Heart right ventricle (tissue), 16 donors: Measurements from ENCODE around the gene ARL2. TPM values are rescaled to one million over a fixed set of nuclear protein-coding genes. Genes with fewer than 3 reads are reported as not detected.

ENCODE experiments used
- ATAC-seq, 8 donors: fragments of 200-7000 bp; cut with Tn5 transposase; one replicate each; pipeline ENCODE4 v1.9.1; 2020; ENCODE audit warnings: mild to moderate bottlenecking in 8 of 8, moderate library complexity in 8 of 8, moderate number of reproducible peaks in 1 of 8
- DNase-seq, 2 donors: peaks; one replicate each; pipeline ENCODE4 v3.0.0-alpha.2; 2020
- H3K27ac ChIP-seq, 10 donors: fragments of 200-600 bp; sonication (generic) in 2 of 10; one replicate each; pipeline versions ENCODE4 v1.5.0 to v1.8.0; 2020 to 2022; ENCODE audit warnings: mild to moderate bottlenecking in 3 of 10
- H3K27me3 ChIP-seq, 7 donors: fragments of 200-600 bp; one replicate each; pipeline ENCODE4 v1.8.0; 2021 to 2022; ENCODE audit warnings: mild to moderate bottlenecking in 2 of 7
- H3K36me3 ChIP-seq, 9 donors: fragments of 200-600 bp; sonication (generic) in 1 of 9; one replicate each; pipeline versions ENCODE4 v1.5.0 to v1.8.0; 2020 to 2022; ENCODE audit warnings: mild to moderate bottlenecking in 2 of 9
- H3K4me1 ChIP-seq, 9 donors: fragments of 200-600 bp; sonication (generic) in 1 of 9; one replicate each; pipeline versions ENCODE4 v1.5.0 to v1.8.0; 2020 to 2022; ENCODE audit warnings: mild to moderate bottlenecking in 4 of 9
- H3K4me3 ChIP-seq, 10 donors: fragments of 200-600 bp; sonication (generic) in 2 of 10; one replicate each; pipeline versions ENCODE4 v1.5.0 to v1.8.0; 2020 to 2022; ENCODE audit warnings: mild to moderate bottlenecking in 7 of 10, moderate library complexity in 2 of 10
- H3K9me3 ChIP-seq, 11 donors: fragments of 200-600 bp in 10 of 11; sonication (generic) in 2 of 11; one replicate each; pipeline versions ENCODE4 v1.5.0 to v1.8.0; 2013 to 2022; ENCODE audit warnings: mild to moderate bottlenecking in 2 of 11, control low read depth in 1 of 11, moderate library complexity in 1 of 11
- WGBS, 2 donors: extraction: QIAGEN DNeasy Blood & Tissue Kit; methylation state at CpG; one replicate each; pipeline ENCODE4 v1.1.7; 2013; ENCODE audit warnings: inconsistent platforms in 1 of 2; 5-methylcytosine and 5-hydroxymethylcytosine counted together
- intact Hi-C, 10 donors: fragments of 100-400 bp; cut with DNase I; formaldehyde crosslinking; loops; one replicate each; pipeline versions ENCODE4 v1.11.1 to v1.14.2; 2022
- polyA plus RNA-seq, 2 donors: library from polyadenylated mRNA; stranded (reverse); fragments of 200-250 nt; gene quantifications; one replicate each; pipeline ENCODE4 v1.2.3, GENCODE V29; 2013
- total RNA-seq, 10 donors: library from RNA; stranded (reverse); fragmentation: NEBNext Ultra II Directional in 3 of 10; extraction: Animal tissue kit (Norgen Biotek cat#: 25700) in 3 of 10; gene quantifications; one replicate each; pipeline versions ENCODE4 v1.2.1 to v1.2.4, GENCODE V29; 2021 to 2023
- TF ChIP-seq, protein P1 (sequence below), 9 donors: fragments of 200-600 bp; sonication (generic) in 2 of 9; IDR thresholded peaks; one replicate each; pipeline versions ENCODE4 v1.5.0 to v1.8.0; 2021 to 2022; ENCODE audit warnings: antibody characterized with exemption in 9 of 9, mild to moderate bottlenecking in 5 of 9, moderate library complexity in 1 of 9
- donor health status: Arrhythmogenic right ventricular cardiomyopathy.
- donor health status: ischemic (EF 13 %, LVEDD 7.1; RV severe dilation, severe dysfunction).
- donor health status: healthy with polysubstance abuse.
- donor health status: DM: no; HTN: yes; CAD: no.
- donor health status: DM: no; HTN: no; CAD: no.
- donor health status: ischemic (EF 25% LVEDD 6.9; RV normal size, moderate dysfunction).
- donor health status: ischemic (EF 25% LVEDD 5.7; RV mildly dilated, moderate dysfunction).
- donor health status: healthy.
- donor health status: DM: yes; HTN: yes; CAD: no.
- donor health status: Ischemic cardiomyopathy.
- donor health status: ischemic (EF 35%, LVEDD 5.7; RV mildly dilated, moderate dysfunction).
- donor health status: nonischemic (EF 11% LVEDD 7.7; RV severe dilation, severe dysfunction).
- donor health status: DM: yes; HTN: yes; CAD: no.
- donor health status: PGD.
- donor health status: ischemic (EF 29% LVEDD 5.4; RV normal size, mild dysfunction).
- donor health status: nonischemic (EF 23%, LVEDD 6.1; RV moderate dilation, normal function).

ARL2 gene
- total and polyA plus RNA-seq, 12 donors = 92.6 to 157 (median 117) TPM

DNA sequence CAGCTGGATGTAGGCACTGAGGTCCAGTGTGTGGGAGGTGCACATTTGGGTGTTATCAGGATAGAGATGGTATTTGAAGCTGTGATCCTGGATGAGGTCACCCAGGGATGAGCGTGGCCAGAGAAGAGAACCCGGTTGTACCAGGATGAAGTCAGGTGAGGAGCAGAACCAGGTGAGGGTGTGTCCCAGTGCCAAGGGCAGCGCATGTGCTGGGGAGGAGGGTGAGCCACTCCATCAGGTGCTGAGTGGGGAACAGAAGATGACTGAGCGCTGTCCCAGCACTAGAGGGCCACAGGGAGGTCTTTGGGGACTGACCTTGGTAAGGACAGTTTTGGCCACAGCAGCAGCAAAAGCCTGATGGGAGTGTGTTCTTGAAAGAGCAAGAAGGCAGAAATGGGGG lies 2.7 kb downstream of the ARL2 start:
- Histone ChIP-seq H3K4me1 (peaks cover 11 to 34% (median 20%) of the 10 kb centered on the region in 9 donors), H3K27ac (no peak overlapping the region), H3K36me3 (peaks cover 0 to 44% (median 6%) of the 10 kb centered on the region in 9 donors), H3K9me3 (no peaks in the 10 kb centered on the region), H3K4me3 (no peak overlapping the region), H3K27me3 (no peaks in the 10 kb centered on the region)
- DNase-seq (no peak), ATAC-seq (no peak)
- intact Hi-C loops = loop anchor here in 4 of 10 donors (10.0 kb wide), 3 partner anchors 68 to 172 kb away; partner anchors contain the start of genes CDC42BPG (in 3 of the 4), CDCA5 (in 1 of the 4), TM7SF2 (in 1 of the 4) and ZFPL1 (in 1 of the 4)
- 80 to 85% methylated on average over 4 of the region's 4 CpGs for WGBS, 2 donors
- TF ChIP-seq, protein P1, sequence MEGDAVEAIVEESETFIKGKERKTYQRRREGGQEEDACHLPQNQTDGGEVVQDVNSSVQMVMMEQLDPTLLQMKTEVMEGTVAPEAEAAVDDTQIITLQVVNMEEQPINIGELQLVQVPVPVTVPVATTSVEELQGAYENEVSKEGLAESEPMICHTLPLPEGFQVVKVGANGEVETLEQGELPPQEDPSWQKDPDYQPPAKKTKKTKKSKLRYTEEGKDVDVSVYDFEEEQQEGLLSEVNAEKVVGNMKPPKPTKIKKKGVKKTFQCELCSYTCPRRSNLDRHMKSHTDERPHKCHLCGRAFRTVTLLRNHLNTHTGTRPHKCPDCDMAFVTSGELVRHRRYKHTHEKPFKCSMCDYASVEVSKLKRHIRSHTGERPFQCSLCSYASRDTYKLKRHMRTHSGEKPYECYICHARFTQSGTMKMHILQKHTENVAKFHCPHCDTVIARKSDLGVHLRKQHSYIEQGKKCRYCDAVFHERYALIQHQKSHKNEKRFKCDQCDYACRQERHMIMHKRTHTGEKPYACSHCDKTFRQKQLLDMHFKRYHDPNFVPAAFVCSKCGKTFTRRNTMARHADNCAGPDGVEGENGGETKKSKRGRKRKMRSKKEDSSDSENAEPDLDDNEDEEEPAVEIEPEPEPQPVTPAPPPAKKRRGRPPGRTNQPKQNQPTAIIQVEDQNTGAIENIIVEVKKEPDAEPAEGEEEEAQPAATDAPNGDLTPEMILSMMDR (IDR thresholded peaks at IDR 0.05) = no peak

DNA sequence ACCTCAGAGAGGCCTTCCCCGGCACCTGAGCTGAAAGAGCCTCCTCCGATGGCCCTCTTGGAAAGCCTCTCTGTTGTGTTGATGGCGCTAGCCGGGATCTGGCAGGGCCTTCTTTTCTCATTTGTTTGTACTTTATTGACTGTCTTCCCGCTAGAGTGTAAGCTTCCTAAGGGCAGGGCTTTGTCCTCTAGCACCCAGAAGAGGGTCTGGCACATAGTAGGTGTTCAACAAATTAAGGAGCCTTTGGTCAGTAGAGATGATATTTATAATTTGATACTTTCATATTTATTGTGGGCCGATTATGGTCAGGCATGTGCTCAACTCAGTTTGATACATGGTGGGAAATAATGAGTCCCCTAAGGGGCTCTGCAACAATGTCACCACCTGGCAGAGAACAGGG lies 4.0 kb downstream of the ARL2 start:
- no peaks in the 10 kb centered on the region for H3K27me3 ChIP-seq
- 95 to 97% methylated on average over 6 of the region's 6 CpGs for WGBS, 2 donors
- intact Hi-C loops = loop anchor here in 4 of 10 donors (10.0 kb wide), 3 partner anchors 67 to 173 kb away; partner anchors contain the start of genes CDC42BPG (in 3 of the 4), CDCA5 (in 1 of the 4), TM7SF2 (in 1 of the 4) and ZFPL1 (in 1 of the 4)
- no peak overlapping the region for H3K27ac ChIP-seq
- DNase-seq (no peak), ATAC-seq (no peak)
- peaks cover 11 to 33% (median 17%) of the 10 kb centered on the region in 9 donors for H3K4me1 ChIP-seq
- no peak overlapping the region for H3K4me3 ChIP-seq
- H3K9me3 ChIP-seq = no peaks in the 10 kb centered on the region
- peaks cover 0 to 56% (median 6%) of the 10 kb centered on the region in 9 donors for H3K36me3 ChIP-seq
- TF ChIP-seq, protein P1 (IDR thresholded peaks at IDR 0.05) = no peak

DNA sequence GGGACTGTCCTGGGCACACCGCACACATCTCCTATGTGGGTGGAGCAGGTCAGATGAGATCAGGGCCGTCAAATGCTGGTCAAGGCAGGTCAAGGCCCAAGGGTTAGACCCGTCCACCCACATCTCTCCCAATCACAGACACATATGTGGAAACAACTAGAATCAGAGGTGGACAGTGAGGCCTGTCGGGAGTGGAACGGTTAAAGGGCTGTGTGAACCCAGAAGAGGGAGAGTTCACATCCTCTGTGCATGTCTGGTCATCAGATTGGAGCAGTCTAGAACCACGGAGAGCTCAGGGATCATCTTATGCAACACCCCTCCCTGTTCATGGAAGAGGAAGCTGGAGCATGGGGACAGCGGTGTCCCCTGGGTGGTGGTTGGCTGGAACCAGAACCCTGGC lies 5.9 kb downstream of the ARL2 start:
- peak in 1 of 8 donors; percentile 10 for ATAC-seq
- Histone ChIP-seq H3K4me1 (peaks cover 4 to 23% (median 9%) of the 10 kb centered on the region in 9 donors), H3K27ac (no peak overlapping the region), H3K27me3 (no peaks in the 10 kb centered on the region), H3K36me3 (peaks cover 0 to 57% (median 6%) of the 10 kb centered on the region in 9 donors), H3K9me3 (no peaks in the 10 kb centered on the region), H3K4me3 (no peak overlapping the region)
- no peak for DNase-seq
- intact Hi-C loops = loop anchor here in 5 of 10 donors (10.0 kb wide), 4 partner anchors 65 to 175 kb away; partner anchors contain the start of genes CDC42BPG (in 4 of the 5), CAPN1 (in 1 of the 5), CDCA5 (in 1 of the 5) and TM7SF2 (in 1 of the 5)
- WGBS, 2 donors = 84 to 88% methylated on average over 7 of the region's 7 CpGs
- TF ChIP-seq, protein P1 (IDR thresholded peaks at IDR 0.05) = no peak

DNA sequence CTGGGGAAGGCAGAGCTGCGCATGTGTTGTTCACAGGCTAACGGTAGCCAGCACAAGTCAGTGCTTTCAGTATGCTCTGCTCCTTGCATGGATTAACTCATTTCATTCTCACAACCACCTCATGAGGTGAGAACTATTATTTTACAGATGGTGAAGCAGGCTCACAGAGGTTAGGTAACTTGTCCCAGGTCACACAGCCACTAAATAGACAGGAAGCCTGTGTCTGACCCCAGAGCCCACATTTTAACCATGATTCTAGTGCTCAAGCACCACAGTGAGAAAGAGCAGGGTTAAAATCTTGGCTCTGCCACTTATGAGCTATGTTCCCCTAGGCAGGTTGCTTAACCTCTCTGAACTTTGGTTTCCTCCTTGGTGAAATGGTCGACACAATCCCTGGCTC lies 7.0 kb downstream of the ARL2 start:
- no peaks in the 10 kb centered on the region for H3K27me3 ChIP-seq
- ATAC-seq (no peak), DNase-seq (no peak)
- H3K9me3 ChIP-seq = no peaks in the 10 kb centered on the region
- H3K36me3 ChIP-seq = peaks cover 0 to 57% (median 6%) of the 10 kb centered on the region in 9 donors
- intact Hi-C loops = loop anchor here in 2 of 10 donors (10.0 kb wide), 2 partner anchors 164 to 176 kb away; partner anchors contain the start of genes CAPN1 (in 1 of the 2) and CDC42BPG (in 1 of the 2)
- H3K4me3 ChIP-seq = no peak overlapping the region
- 86 to 93% methylated on average over 3 of the region's 3 CpGs for WGBS, 2 donors
- peaks cover 0 to 13% (median 0%) of the 10 kb centered on the region in 9 donors for H3K4me1 ChIP-seq
- H3K27ac ChIP-seq = no peak overlapping the region
- TF ChIP-seq, protein P1 (IDR thresholded peaks at IDR 0.05) = no peak
